HCT116 (cell line): ENCODE results near the gene ANKRD10. TPM values are rescaled to one million over a fixed set of nuclear protein-coding genes. Genes with fewer than 3 reads are reported as not detected.

ENCODE experiments used
- ATAC-seq: fragments of 200-7000 bp; cut with Tn5 transposase; 2 replicates; pipeline ENCODE4 v1.9.1; 2020; ENCODE audit warnings: mild to moderate bottlenecking, moderate library complexity
- BruUV-seq: library from RNA; stranded (reverse); fragments of 400-500 nt; replicated peaks from 2 replicates; lab custom pipeline; 2021; lab: Mats Ljungman, UMichigan
- CTCF ChIA-PET: fragments of 300-600 bp; sonication (Branson Sonifier 250); formaldehyde crosslinking; loops from one replicate; lab custom pipeline; 2021; ENCODE audit warnings: antibody characterized with exemption; lab: Charles Lee
- POLR2A ChIA-PET: fragments of 300-600, 350-600 bp; sonication (Branson Sonifier 250); formaldehyde crosslinking; loops from one replicate; lab custom pipeline; 2021; ENCODE audit warnings: antibody characterized with exemption; lab: Charles Lee
- RAD21 ChIA-PET, 2 experiments: fragments of 300-600 bp; sonication (Branson Sonifier 250); formaldehyde crosslinking; loops; one replicate each; lab custom pipeline; 2023; ENCODE audit warnings: low total read pairs in 2 of 2; ENCODE audit not compliant: uncharacterized antibody in 2 of 2, unreplicated experiment in 2 of 2, low non-redundant PET in 1 of 2; lab: Charles Lee
- DNase-seq: peaks from one replicate; pipeline ENCODE4 v3.0.0-alpha.2; 2010; ENCODE audit warnings: low read depth, low spot score
- H2AFZ ChIP-seq: fragments of 200-600 bp; shearing (Covaris generic), sonication (generic); 2 replicates; pipeline ENCODE4 v1.6.1; 2017; ENCODE audit warnings: low read depth, mixed run types, mixed read lengths, antibody characterized with exemption, low read length; ENCODE audit not compliant: poor library complexity, severe bottlenecking
- H3K27ac ChIP-seq: 2 replicates; pipeline ENCODE4 v1.5.1; 2012; ENCODE audit warnings: low read depth, low read length
- H3K27me3 ChIP-seq: fragments of 200-600 bp; sonication (generic); 2 replicates; pipeline ENCODE4 v1.6.1; 2016; ENCODE audit warnings: mixed run types, low read length, mixed read lengths; ENCODE audit not compliant: insufficient read depth
- H3K36me3 ChIP-seq, 2 experiments: fragments of 200-500 bp in 1 of 2; fragments of 200-600 bp in 1 of 2; sonication (Bioruptor generic) in 1 of 2; sonication (generic) in 1 of 2; 2 replicates each; pipeline versions ENCODE4 v1.5.1 to v1.6.1; 2014 to 2016; ENCODE audit warnings: low read length in 2 of 2, inconsistent platforms in 1 of 2, mixed read lengths in 1 of 2, mixed run types in 1 of 2; ENCODE audit not compliant: insufficient read depth in 2 of 2, control insufficient read depth in 1 of 2
- H3K4me1 ChIP-seq, 2 experiments: fragments of 200-600 bp in 1 of 2; sonication (generic) in 1 of 2; 2 replicates each; pipeline versions ENCODE4 v1.5.1 to v1.6.1; 2012 to 2017; ENCODE audit warnings: low read length in 2 of 2, inconsistent platforms in 1 of 2, mild to moderate bottlenecking in 1 of 2, mixed read lengths in 1 of 2, mixed run types in 1 of 2, moderate library complexity in 1 of 2; ENCODE audit not compliant: insufficient read depth in 2 of 2, control insufficient read depth in 1 of 2
- H3K4me2 ChIP-seq: fragments of 200-600 bp; sonication (generic); 2 replicates; pipeline ENCODE4 v1.6.1; 2017; ENCODE audit warnings: mixed run types, low read length, mixed read lengths
- H3K4me3 ChIP-seq, 2 experiments: fragments of 200-600 bp in 1 of 2; sonication (generic) in 1 of 2; replicated peaks in 1 of 2; 2 replicates each; pipeline ENCODE4 v1.5.1; 2011 to 2016; ENCODE audit warnings: low read length in 2 of 2, control low read depth in 1 of 2, low read depth in 1 of 2, mild to moderate bottlenecking in 1 of 2, mixed read lengths in 1 of 2, mixed run types in 1 of 2
- H3K79me2 ChIP-seq: fragments of 200-600 bp; sonication (generic); 2 replicates; pipeline ENCODE4 v1.6.1; 2017; ENCODE audit warnings: mild to moderate bottlenecking, mixed run types, low read length, moderate library complexity, mixed read lengths; ENCODE audit not compliant: insufficient read depth
- H3K9ac ChIP-seq: fragments of 200-600 bp; sonication (generic); 2 replicates; pipeline ENCODE4 v1.6.1; 2016; ENCODE audit warnings: low read length, mixed read lengths
- H3K9me2 ChIP-seq: fragments of 200-600 bp; sonication (generic), shearing (Covaris generic); 2 replicates; pipeline ENCODE4 v1.6.1; 2017; ENCODE audit warnings: mixed run types, mild to moderate bottlenecking, moderate library complexity; ENCODE audit not compliant: insufficient read depth
- H3K9me3 ChIP-seq, 2 experiments: fragments of 200-500 bp in 1 of 2; fragments of 200-600 bp in 1 of 2; sonication (Bioruptor generic) in 1 of 2; sonication (generic) in 1 of 2; 2 replicates each; pipeline ENCODE4 v1.6.1; 2014 to 2017; ENCODE audit warnings: low read length in 2 of 2, mixed read lengths in 2 of 2, inconsistent platforms in 1 of 2, low read depth in 1 of 2, mild to moderate bottlenecking in 1 of 2, mixed run types in 1 of 2, moderate library complexity in 1 of 2; ENCODE audit not compliant: control insufficient read depth in 1 of 2, insufficient read depth in 1 of 2
- H4K20me1 ChIP-seq: fragments of 200-600 bp; sonication (generic), shearing (Covaris generic); 2 replicates; pipeline ENCODE4 v1.6.1; 2017; ENCODE audit warnings: mixed run types, mild to moderate bottlenecking, moderate library complexity; ENCODE audit not compliant: insufficient read depth
- ATF3 ChIP-seq: IDR thresholded peaks from 2 replicates; pipeline ENCODE4 v1.6.1; 2012
- CBX3 ChIP-seq: IDR thresholded peaks from 2 replicates; pipeline ENCODE4 v1.6.1; 2012; ENCODE audit warnings: low read depth
- EGR1 ChIP-seq: IDR thresholded peaks from 2 replicates; pipeline ENCODE4 v1.6.1; 2012; ENCODE audit warnings: low read depth
- ELF1 ChIP-seq: IDR thresholded peaks from 2 replicates; pipeline ENCODE4 v1.6.1; 2012; ENCODE audit warnings: low read depth, borderline replicate concordance
- EZH2 ChIP-seq: fragments of 200-600 bp; sonication (generic); IDR thresholded peaks from 2 replicates; pipeline ENCODE4 v1.6.1; 2017; ENCODE audit warnings: antibody characterized with exemption, mixed run types
- EZH2phosphoT487 ChIP-seq: fragments of 200-600 bp; IDR thresholded peaks from 2 replicates; pipeline ENCODE4 v1.6.1; 2018; ENCODE audit warnings: antibody characterized with exemption, borderline replicate concordance
- FOSL1 ChIP-seq: IDR thresholded peaks from 2 replicates; pipeline ENCODE4 v1.6.1; 2012; ENCODE audit warnings: low read depth
- JUND ChIP-seq: IDR thresholded peaks from 2 replicates; pipeline ENCODE4 v1.6.1; 2012
- POLR2A ChIP-seq: IDR thresholded peaks from 2 replicates; pipeline ENCODE4 v1.7.0; 2011; ENCODE audit warnings: borderline replicate concordance; ENCODE audit not compliant: insufficient read depth, insufficient read length; ENCODE audit errors: extremely low read depth
- POLR2AphosphoS5 ChIP-seq: IDR thresholded peaks from 2 replicates; pipeline ENCODE4 v1.6.1; 2011; ENCODE audit warnings: mild to moderate bottlenecking, low read depth, low read length, moderate library complexity
- RAD21 ChIP-seq: IDR thresholded peaks from 2 replicates; pipeline ENCODE4 v1.6.1; 2012; ENCODE audit warnings: low read depth, mild to moderate bottlenecking
- SIN3A ChIP-seq: IDR thresholded peaks from 2 replicates; pipeline ENCODE4 v1.6.1; 2012; ENCODE audit warnings: low read depth
- SP1 ChIP-seq: IDR thresholded peaks from 2 replicates; pipeline ENCODE4 v1.6.1; 2012; ENCODE audit warnings: low read depth
- SRF ChIP-seq: IDR thresholded peaks from 2 replicates; pipeline ENCODE4 v1.6.1; 2012; ENCODE audit warnings: low read depth
- TCF7L2 ChIP-seq: IDR thresholded peaks from 2 replicates; pipeline ENCODE4 v1.7.0; 2011; ENCODE audit warnings: borderline replicate concordance, inconsistent platforms; ENCODE audit not compliant: insufficient read depth, insufficient read length; ENCODE audit errors: extremely low read depth
- YY1 ChIP-seq: IDR thresholded peaks from 2 replicates; pipeline ENCODE4 v1.6.1; 2011; ENCODE audit warnings: low read length, low read depth, moderate library complexity, mild to moderate bottlenecking; ENCODE audit not compliant: insufficient replicate concordance; ENCODE audit errors: extremely low read depth
- ZFX ChIP-seq: fragments of 450-650 bp; IDR thresholded peaks from 2 replicates; pipeline ENCODE4 v1.6.1; 2017
- ZNF274 ChIP-seq: fragments of 200-500 bp; sonication (Bioruptor generic); IDR thresholded peaks from 2 replicates; pipeline ENCODE4 v1.6.1; 2014; ENCODE audit warnings: mild to moderate bottlenecking, low read depth, low read length, inconsistent platforms
- intact Hi-C: fragments of 100-400 bp; cut with micrococcal nuclease; formaldehyde crosslinking; loops from 2 replicates; pipeline ENCODE4 v1.10.0; 2022
- total RNA-seq: library from RNA; stranded (reverse); gene quantifications from one replicate; pipeline ENCODE4 v1.2.1, GENCODE V29; 2021; ENCODE audit not compliant: unreplicated experiment
- TF ChIP-seq, protein P1 (sequence below): IDR thresholded peaks from 2 replicates; pipeline ENCODE4 v1.6.1; 2012
- TF ChIP-seq, protein P2 (sequence below): IDR thresholded peaks from 2 replicates; pipeline ENCODE4 v1.6.1; 2012; ENCODE audit warnings: low read depth

Gene ANKRD10
- total RNA-seq, 1 experiment from 2014 or later = 173 TPM

DNA sequence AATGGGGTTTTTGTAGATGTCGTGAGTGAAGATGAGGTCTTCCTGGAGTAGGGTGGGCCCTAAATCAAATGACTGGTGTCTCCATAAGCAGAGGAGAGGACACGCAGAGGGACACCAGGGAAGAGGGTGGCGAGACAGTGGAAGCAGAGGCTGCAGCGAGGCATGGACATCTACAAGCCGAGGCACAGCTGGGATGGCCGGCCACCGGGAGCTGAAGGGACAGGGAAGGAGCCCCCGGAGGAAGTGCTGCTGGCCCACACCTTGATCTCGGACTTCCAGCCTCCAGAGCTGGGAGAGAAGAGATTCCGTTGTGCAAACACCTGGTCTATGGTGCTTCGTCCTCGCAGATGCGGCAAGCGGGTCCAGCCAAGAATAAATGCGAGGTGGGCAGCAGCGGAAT lies 84.5 kb downstream of the ANKRD10 start:
- CTCF ChIA-PET = no interaction called here

More for the DNA sequence above, 84.5 kb downstream of the ANKRD10 start:
- Histone ChIP-seq H3K9ac (no peak overlapping the region), H3K36me3 (no peaks in the 10 kb centered on the region), H2AFZ (no peak overlapping the region), H3K27ac (no peak overlapping the region), H3K9me3 (no peaks in the 10 kb centered on the region), H3K4me2 (no peak overlapping the region), H3K9me2 (no peaks in the 10 kb centered on the region), H4K20me1 (no peaks in the 10 kb centered on the region), H3K4me3 (no peak overlapping the region), H3K79me2 (no peaks in the 10 kb centered on the region), H3K27me3 (no peaks in the 10 kb centered on the region), H3K4me1 (no peaks in the 10 kb centered on the region)
- no peak for DNase-seq
- ChIA-PET POLR2A (no interaction called here), RAD21 (no interaction called here)
- ATAC-seq = no peak
- TF ChIP-seq ZNF274 (no peak), SRF (no peak), TCF7L2 (no peak), SP1 (no peak), ZFX (no peak), JUND (no peak), YY1 (no peak), RAD21 (no peak), EZH2 (no peak), ATF3 (no peak), ELF1 (no peak), POLR2AphosphoS5 (no peak), FOSL1 (no peak), CBX3 (no peak), EGR1 (no peak), POLR2A (no peak), SIN3A (no peak), EZH2phosphoT487 (no peak)
- TF ChIP-seq, protein P1, sequence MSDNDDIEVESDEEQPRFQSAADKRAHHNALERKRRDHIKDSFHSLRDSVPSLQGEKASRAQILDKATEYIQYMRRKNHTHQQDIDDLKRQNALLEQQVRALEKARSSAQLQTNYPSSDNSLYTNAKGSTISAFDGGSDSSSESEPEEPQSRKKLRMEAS = no peak
- TF ChIP-seq, protein P2, sequence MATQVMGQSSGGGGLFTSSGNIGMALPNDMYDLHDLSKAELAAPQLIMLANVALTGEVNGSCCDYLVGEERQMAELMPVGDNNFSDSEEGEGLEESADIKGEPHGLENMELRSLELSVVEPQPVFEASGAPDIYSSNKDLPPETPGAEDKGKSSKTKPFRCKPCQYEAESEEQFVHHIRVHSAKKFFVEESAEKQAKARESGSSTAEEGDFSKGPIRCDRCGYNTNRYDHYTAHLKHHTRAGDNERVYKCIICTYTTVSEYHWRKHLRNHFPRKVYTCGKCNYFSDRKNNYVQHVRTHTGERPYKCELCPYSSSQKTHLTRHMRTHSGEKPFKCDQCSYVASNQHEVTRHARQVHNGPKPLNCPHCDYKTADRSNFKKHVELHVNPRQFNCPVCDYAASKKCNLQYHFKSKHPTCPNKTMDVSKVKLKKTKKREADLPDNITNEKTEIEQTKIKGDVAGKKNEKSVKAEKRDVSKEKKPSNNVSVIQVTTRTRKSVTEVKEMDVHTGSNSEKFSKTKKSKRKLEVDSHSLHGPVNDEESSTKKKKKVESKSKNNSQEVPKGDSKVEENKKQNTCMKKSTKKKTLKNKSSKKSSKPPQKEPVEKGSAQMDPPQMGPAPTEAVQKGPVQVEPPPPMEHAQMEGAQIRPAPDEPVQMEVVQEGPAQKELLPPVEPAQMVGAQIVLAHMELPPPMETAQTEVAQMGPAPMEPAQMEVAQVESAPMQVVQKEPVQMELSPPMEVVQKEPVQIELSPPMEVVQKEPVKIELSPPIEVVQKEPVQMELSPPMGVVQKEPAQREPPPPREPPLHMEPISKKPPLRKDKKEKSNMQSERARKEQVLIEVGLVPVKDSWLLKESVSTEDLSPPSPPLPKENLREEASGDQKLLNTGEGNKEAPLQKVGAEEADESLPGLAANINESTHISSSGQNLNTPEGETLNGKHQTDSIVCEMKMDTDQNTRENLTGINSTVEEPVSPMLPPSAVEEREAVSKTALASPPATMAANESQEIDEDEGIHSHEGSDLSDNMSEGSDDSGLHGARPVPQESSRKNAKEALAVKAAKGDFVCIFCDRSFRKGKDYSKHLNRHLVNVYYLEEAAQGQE = no peak
- BruUV-seq = no TSS peak
- intact Hi-C loops = no loop called here
